GM11168 (cell line): ENCODE results near the gene RIMBP2.

Experiments
- in situ Hi-C: fragments of 300-500 bp; cut with MboI; formaldehyde crosslinking; loops from one replicate; pipeline ENCODE4 v1.12.0; 2022; ENCODE audit warnings: low sequenced_read_pairs; ENCODE audit not compliant: unreplicated experiment

RIMBP2 gene

GRCh38 chr12:130461839-130462557, 254.1 kb downstream of the RIMBP2 start:
- in situ Hi-C loops: no loop called here

- in situ Hi-C loops: no loop called here
Observed at GRCh38 chr12:130461447-130461815, 254.7 kb downstream of the RIMBP2 start.

GRCh38 chr12:130460611-130461446, 255.3 kb downstream of the RIMBP2 start:
- in situ Hi-C loops: no loop called here

- in situ Hi-C loops: no loop called here
Observed at GRCh38 chr12:130459916-130460315, 256.2 kb downstream of the RIMBP2 start.

GRCh38 chr12:130458341-130458740, 257.8 kb downstream of the RIMBP2 start:
- in situ Hi-C loops: no loop called here

- in situ Hi-C loops: no loop called here
Observed at GRCh38 chr12:130457215-130457614, 258.9 kb downstream of the RIMBP2 start.

- in situ Hi-C loops: no loop called here
Observed at GRCh38 chr12:130456375-130457199, 259.5 kb downstream of the RIMBP2 start.

- in situ Hi-C loops: no loop called here
Observed at GRCh38 chr12:130455161-130455560, 260.9 kb downstream of the RIMBP2 start.

- in situ Hi-C loops: no loop called here
Observed at GRCh38 chr12:130454296-130454695, 261.8 kb downstream of the RIMBP2 start.

- in situ Hi-C loops: no loop called here
Observed at GRCh38 chr12:130452546-130452945, 263.6 kb downstream of the RIMBP2 start.

- in situ Hi-C loops: no loop called here
Observed at GRCh38 chr12:130451001-130451930, 264.8 kb downstream of the RIMBP2 start.

GRCh38 chr12:130449291-130449690, 266.8 kb downstream of the RIMBP2 start:
- in situ Hi-C loops: no loop called here

- in situ Hi-C loops: no loop called here
Observed at GRCh38 chr12:130448044-130448821, 267.9 kb downstream of the RIMBP2 start.

- in situ Hi-C loops: no loop called here
Observed at GRCh38 chr12:130447655-130447965, 268.5 kb downstream of the RIMBP2 start.

GRCh38 chr12:130446846-130447654, 269.0 kb downstream of the RIMBP2 start:
- in situ Hi-C loops: no loop called here

- in situ Hi-C loops: no loop called here
Observed at GRCh38 chr12:130444986-130445385, 271.1 kb downstream of the RIMBP2 start.

- in situ Hi-C loops: no loop called here
Observed at GRCh38 chr12:130444061-130444460, 272.0 kb downstream of the RIMBP2 start.
